Measurements from ENCODE around the gene FOXJ1.

DNA sequence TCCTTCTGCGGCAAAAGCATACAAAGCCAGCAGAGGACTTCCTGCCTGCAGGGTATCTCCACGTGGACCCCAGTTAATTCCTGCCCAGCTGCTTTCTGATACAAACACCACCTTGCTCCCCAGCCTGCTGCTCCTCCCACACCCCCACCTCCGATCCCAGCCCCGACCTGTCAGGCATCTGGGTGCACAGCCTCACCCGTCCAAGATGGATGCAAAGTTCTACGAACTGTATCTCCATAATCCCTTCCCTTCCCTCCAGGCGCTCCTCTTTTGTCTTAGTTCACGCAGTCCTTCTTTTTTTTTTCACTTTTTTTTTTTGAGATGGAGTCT is 15.6 kb upstream of the FOXJ1 start:
- TF ChIP-seq, protein P1, sequence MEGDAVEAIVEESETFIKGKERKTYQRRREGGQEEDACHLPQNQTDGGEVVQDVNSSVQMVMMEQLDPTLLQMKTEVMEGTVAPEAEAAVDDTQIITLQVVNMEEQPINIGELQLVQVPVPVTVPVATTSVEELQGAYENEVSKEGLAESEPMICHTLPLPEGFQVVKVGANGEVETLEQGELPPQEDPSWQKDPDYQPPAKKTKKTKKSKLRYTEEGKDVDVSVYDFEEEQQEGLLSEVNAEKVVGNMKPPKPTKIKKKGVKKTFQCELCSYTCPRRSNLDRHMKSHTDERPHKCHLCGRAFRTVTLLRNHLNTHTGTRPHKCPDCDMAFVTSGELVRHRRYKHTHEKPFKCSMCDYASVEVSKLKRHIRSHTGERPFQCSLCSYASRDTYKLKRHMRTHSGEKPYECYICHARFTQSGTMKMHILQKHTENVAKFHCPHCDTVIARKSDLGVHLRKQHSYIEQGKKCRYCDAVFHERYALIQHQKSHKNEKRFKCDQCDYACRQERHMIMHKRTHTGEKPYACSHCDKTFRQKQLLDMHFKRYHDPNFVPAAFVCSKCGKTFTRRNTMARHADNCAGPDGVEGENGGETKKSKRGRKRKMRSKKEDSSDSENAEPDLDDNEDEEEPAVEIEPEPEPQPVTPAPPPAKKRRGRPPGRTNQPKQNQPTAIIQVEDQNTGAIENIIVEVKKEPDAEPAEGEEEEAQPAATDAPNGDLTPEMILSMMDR (IDR thresholded peaks at IDR 0.05), result no peak
- TF ChIP-seq POLR2A (IDR thresholded peaks at IDR 0.05), result no peak
